ENCODE data around the gene NSUN5. TPM values are rescaled to one million over a fixed set of nuclear protein-coding genes. Genes with fewer than 3 reads are reported as not detected.
"Not testable (repeated sequence)": the region's sequence is repeated elsewhere in the genome, so short reads cannot be mapped to it uniquely, and the experiment has no call there.

The NSUN5 gene
- total RNA-seq, 1 donor = 14.7 TPM

DNA sequence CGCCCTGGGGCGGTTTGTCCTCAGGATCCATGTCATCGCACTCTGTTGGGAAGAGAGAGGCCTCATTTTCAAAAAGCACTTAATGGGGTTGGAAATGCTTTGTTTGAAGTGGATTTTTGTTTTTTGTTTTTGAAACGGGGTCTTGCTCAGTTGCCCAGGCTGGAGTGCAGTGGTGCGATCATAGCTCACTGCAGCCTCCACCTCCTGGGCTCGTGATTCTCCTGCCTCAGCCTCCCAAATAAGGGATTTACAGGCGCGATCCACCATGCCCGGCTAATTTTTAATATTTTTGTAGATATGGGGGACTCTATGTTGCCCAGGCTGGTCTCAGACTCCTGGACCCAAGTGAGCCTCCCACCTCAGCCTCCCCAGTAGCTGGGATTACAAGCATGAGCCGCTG, 20.1 kb upstream of the NSUN5 start:
- TF ChIP-seq, protein P1, sequence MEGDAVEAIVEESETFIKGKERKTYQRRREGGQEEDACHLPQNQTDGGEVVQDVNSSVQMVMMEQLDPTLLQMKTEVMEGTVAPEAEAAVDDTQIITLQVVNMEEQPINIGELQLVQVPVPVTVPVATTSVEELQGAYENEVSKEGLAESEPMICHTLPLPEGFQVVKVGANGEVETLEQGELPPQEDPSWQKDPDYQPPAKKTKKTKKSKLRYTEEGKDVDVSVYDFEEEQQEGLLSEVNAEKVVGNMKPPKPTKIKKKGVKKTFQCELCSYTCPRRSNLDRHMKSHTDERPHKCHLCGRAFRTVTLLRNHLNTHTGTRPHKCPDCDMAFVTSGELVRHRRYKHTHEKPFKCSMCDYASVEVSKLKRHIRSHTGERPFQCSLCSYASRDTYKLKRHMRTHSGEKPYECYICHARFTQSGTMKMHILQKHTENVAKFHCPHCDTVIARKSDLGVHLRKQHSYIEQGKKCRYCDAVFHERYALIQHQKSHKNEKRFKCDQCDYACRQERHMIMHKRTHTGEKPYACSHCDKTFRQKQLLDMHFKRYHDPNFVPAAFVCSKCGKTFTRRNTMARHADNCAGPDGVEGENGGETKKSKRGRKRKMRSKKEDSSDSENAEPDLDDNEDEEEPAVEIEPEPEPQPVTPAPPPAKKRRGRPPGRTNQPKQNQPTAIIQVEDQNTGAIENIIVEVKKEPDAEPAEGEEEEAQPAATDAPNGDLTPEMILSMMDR (IDR thresholded peaks at IDR 0.05; ENCODE audit: insufficient read depth, low read depth, low read length) = no peak
- no peak for DNase-seq (ENCODE audit: low read depth)
- H3K4me3 ChIP-seq (ENCODE audit: low read depth, low read length) = no peak overlapping the region

DNA sequence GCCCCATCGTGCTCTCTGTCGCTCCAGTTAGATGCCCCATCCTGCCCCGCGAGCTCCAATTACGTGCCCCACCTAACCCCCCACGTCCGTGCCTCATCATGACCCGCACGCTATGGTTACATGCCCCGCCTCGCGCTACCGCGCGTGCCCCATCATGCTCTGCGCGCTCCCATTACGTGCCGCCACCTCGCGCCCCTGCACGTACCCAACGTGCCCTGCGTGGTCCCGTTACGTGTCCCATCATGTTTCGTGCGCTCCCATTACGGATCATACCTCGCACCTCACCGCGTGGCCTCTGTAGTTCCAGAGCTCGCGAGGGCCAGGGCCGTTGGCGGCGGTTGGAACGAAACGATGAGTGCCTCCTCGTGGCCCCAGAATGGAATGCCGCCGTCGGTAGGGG, 19.3 kb upstream of the NSUN5 start, which contains the start of the genes FKBP6 and TRIM50:
TSS of gene FKBP6 (plus strand) at position 240 of the 400 bp plus-strand sequence. CDS start 268 bp downstream, outside the sequence.
TSS of gene TRIM50 (minus strand) at position 161 of the 400 bp plus-strand sequence. CDS start 3,295 bp downstream, outside the sequence.
- H3K4me3 ChIP-seq (ENCODE audit: low read depth, low read length) = not testable (repeated sequence)

DNA sequence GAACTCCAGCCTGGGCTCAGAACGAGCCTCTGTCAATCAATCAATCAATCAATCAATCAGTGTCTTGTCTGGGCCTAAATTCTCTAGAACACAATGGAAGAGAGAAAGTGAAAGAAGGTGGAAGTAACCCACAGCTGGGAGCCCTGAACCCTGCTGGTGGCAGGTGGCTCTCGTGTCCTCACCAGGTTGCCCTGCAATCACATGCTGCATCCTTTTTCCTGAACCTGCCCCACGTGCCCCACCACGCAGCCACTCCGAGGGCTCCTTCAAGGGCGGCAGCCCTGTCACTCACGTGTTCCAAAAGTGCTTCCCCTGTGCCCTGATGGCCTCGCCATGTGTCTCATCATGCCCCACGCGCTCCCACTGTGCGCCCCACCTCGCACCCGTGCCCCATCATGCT, 18.8 kb upstream of the NSUN5 start:
- H3K4me3 ChIP-seq (ENCODE audit: low read depth, low read length); DNase-seq (ENCODE audit: low read depth): not testable (repeated sequence)

More for the DNA sequence above, 19.3 kb upstream of the NSUN5 start, which contains the start of the genes FKBP6 and TRIM50:
- DNase-seq (ENCODE audit: low read depth) = not testable (repeated sequence)

DNA sequence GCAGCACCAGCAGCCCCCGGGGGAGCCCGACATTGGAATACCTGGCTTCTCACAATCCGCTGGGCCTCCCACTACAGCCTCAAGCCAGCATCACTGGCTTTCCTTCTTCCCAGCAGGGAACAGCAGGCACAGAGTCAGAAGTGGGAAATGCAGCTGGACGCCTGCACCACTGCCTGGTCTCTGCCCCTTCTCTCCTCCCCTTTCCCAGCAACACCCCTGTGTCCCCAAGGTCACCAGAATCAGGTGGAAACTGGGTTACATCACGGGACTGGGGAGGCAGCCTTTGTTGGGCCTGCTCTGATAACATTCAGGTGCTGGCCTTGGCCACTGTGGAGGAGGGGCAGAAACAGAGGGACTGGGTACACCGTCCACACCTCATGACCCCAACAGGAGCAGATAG, 16.8 kb upstream of the NSUN5 start:
- not testable (repeated sequence) for DNase-seq (ENCODE audit: low read depth); H3K4me3 ChIP-seq (ENCODE audit: low read depth, low read length)

DNA sequence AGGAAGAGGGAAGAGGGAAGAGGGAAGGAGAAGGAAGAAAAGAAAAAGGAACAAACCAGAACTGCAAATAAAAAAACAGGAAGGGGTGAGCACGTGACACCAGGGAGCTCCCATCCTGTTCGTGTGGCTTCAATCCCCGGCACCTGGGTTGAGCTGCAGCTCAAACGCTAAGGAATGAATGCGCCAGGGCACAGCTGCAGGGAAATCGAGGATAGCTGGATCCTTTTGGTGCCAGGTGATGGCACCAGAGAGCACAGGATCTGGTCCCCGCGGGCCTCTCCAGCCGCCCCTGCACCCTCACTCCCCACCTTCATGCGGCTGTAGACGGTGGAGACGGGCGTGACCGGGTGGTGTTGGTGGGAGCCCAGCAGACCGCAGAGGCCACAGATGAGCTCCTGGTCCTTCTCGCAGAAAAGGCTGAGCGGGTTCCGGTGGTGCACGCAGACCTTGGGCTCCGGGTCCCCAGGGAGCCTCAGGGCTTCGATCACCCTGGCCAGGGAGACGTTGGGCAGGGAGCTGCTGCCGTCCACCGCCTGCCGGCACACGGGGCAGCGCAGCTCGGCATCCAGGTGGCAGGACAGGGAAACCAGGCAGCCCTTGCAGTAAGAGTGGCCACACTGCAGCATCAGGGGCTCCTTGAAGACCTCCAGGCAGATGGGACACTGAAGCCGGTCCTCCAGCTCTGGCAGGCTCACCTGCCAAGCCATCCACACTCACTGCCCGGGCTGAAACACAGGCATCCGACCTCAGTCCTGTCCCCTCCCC, 15.6 kb upstream of the NSUN5 start:
- TF ChIP-seq, protein P1 (IDR thresholded peaks at IDR 0.05; ENCODE audit: insufficient read depth, low read depth, low read length) = peak; percentile 53
- not testable (repeated sequence) for H3K4me3 ChIP-seq (ENCODE audit: low read depth, low read length)
- peak; percentile 40 for DNase-seq (ENCODE audit: low read depth)

DNA sequence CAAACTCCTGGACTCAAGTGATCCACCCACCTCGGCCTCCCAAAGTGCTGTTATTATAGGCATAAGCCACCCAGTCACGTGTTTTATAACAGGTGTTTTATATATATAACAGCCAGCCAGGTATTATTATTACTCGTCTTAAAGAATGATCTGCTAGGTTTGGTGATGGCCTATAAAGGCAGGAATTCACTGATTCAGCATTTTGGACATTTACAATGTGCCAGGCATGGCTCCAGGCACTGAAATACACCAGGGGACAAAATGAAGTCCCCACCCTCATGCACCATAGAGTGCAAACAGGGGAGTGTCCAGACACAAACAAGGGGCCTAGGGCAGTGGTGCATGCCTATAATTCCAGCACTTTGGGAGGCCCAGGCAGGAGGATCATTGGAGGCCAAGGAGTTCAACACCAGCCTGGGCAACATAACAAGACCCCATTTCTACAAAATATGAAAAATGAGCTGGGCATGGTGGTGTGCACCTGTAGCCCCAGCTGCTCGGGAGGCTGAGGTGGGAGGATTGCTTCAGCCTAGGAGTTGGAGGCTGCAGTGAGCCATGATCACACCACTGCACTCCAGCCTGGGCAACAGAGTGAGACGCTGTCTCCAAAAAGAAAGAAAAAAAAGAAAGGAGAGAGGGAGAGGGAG, 14.9 kb upstream of the NSUN5 start:
- not testable (repeated sequence) for DNase-seq (ENCODE audit: low read depth); H3K4me3 ChIP-seq (ENCODE audit: low read depth, low read length)

DNA sequence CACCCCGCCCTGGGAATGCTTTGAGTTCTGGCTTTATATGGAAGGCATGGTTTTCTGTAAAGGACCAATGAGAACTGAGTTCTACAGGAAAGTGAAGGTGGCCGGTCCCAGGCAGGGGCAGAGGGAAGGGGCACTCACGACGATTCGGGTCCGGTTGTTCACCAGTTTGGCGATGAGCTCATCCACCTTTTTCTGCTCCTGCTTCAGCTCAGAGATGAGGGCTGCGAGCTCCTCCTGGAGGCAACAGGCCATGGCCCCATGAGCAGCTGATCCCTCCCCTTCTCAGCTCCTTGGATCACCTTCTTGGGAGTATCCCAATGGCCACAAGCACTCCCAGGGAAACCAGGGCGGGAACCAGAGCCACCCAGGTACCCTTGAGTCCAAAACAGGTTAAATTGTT, 11.4 kb upstream of the NSUN5 start:
- DNase-seq (ENCODE audit: low read depth); H3K4me3 ChIP-seq (ENCODE audit: low read depth, low read length): not testable (repeated sequence)

DNA sequence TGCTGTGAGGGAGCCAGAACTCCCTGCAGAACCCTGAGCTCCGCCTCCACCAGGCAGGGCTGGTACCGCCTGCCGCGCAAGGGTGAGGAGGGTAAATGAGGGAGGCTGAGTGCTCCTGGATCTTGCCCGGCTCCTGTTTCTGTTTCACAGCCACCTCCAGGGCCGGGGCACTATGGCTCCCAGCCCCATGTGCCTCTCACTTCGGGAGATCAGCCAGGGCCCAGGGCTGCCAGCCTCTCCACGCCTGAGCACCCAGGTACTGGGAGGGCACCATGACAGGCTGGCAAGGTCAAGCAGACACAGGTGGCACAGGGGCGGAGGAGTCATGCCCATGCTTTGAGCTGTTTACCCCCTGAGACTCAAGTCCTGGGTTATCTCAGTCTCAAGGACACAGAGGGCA, 10.9 kb upstream of the NSUN5 start:
- not testable (repeated sequence) for H3K4me3 ChIP-seq (ENCODE audit: low read depth, low read length); DNase-seq (ENCODE audit: low read depth)

DNA sequence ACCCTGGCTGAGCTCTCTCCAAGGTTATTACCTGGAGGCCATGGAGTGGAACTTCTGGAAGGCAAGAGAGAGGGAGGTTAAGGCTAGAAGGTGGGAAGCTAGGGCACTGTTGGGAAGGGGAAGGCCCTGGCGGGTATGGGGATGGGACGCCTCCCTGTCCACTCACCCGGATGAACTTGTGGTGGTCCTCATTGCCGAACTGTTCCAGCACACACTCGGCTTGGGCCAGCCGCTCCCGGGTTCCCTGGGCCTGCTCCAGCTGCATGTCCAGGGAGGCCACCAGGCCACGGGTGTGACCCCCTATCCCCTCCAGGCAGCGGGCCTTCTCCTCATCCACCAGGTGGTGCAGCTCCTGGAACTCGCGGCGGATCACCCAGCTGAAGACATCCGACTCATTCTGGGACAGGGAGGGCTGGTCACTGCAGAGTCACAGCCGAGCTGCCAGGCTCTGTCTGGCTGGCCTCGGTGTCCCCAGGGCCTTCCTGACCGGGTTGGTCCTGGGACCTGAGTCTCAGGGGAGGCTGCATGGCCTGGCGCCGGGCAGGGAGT, 10.1 kb upstream of the NSUN5 start:
- not testable (repeated sequence) for H3K4me3 ChIP-seq (ENCODE audit: low read depth, low read length); DNase-seq (ENCODE audit: low read depth)

DNA sequence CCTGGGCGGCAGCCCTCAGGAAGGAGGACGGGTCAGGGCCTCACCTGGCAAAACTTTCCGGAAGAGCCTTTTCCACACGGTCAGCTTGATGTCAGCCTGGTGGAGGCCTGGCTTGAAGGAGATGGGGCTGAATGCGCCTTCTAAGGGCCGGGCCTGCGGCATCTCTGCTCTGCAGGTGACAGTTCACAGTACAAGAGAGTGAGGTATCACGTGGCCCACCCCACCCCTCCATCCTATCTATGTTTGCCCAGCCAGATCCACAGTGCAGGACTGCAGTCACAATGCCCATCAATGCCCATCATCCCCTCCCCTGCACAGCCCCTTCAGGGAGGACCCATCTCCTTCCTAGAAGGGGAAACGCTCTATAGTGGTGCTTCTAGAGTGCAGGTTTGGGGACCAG, 7.9 kb upstream of the NSUN5 start:
- DNase-seq (ENCODE audit: low read depth) = no peak
- no peak overlapping the region for H3K4me3 ChIP-seq (ENCODE audit: low read depth, low read length)
- TF ChIP-seq, protein P1 (IDR thresholded peaks at IDR 0.05; ENCODE audit: insufficient read depth, low read depth, low read length) = no peak
